Measurements from ENCODE around the gene RIC8A. TPM values are rescaled to one million over a fixed set of nuclear protein-coding genes. Genes with fewer than 3 reads are reported as not detected.
A peak's percentile ranks its signal among the peaks of the same experiment; 100 is the strongest.

RIC8A gene
- total and polyA plus RNA-seq, 2 of the 13 experiments (the other 11 are each of a cell fraction or from before 2014, with no cell fraction given) = 62.1 to 63.8 TPM

- TF ChIP-seq BCLAF1 (IDR thresholded peaks at IDR 0.05) (no peak), FOXO4 (CRISPR knock-in tag; conservative IDR thresholded peaks at IDR 0.05) (no peak), ZFP41 (CRISPR knock-in tag; IDR thresholded peaks at IDR 0.05; ENCODE audit: borderline replicate concordance) (no peak), ZNF367 (CRISPR knock-in tag; IDR thresholded peaks at IDR 0.05; ENCODE audit: borderline replicate concordance) (no peak), SRF (IDR thresholded peaks at IDR 0.05; ENCODE audit: low read depth, low read length) (no peak), DNMT3B (CRISPR knock-in tag; conservative IDR thresholded peaks at IDR 0.05) (no peak)
Measured at GRCh38 chr11:232783-233565, 25.5 kb downstream of the RIC8A start (continued).

- Histone ChIP-seq H3K9me3 (ENCODE audit: low read length) (no peaks in the 10 kb centered on the region), H3K9ac (ENCODE audit: insufficient read depth, low read depth, low read length) (peak overlapping the region; percentile 91), H3K4me3 (replicated peaks in 1 of 3; ENCODE audit: insufficient read depth in 1 of 3, low read depth in 2 of 3, low read length in 3 of 3) (peak overlapping the region; percentile 64 to 91 (median 73)), H3K27ac (ENCODE audit: extremely low read length, insufficient read depth, low read length) (peak overlapping the region; percentile 95), H3K79me2 (ENCODE audit: insufficient read depth, low read length) (peaks cover 27% of the 10 kb centered on the region), H3K4me1 (ENCODE audit: insufficient read depth, low read length) (peaks cover 34% of the 10 kb centered on the region), H3K36me3 (replicated peaks in 1 of 2; ENCODE audit: control insufficient read depth in 1 of 2, insufficient read depth in 2 of 2, low read length in 2 of 2) (peaks cover under 1 to 8% of the 10 kb centered on the region in 2 experiments; a peak in 2 of 5 replicates), H3K27me3 (ENCODE audit: control insufficient read depth in 1 of 2, insufficient read depth in 2 of 2, low read length in 2 of 2) (no peaks in the 10 kb centered on the region; a peak in 1 of 5 replicates), H3K4me2 (ENCODE audit: low read depth, low read length) (peak overlapping the region; percentile 71), H4K20me1 (ENCODE audit: insufficient read depth, low read length) (no peaks in the 10 kb centered on the region), H2AFZ (ENCODE audit: low read length) (no peak overlapping the region)
- ChIA-PET CTCF (ENCODE audit: low intra/inter-chr PET ratio, low total read pairs) (no interaction called here), POLR2A (interaction anchor here (0.8 to 3.1 kb wide), 7 partner anchors 19 to 180 kb away, joined by 3 to 20 read pairs (median 4); partner anchors contain the start of genes BET1L, RIC8A and SIGIRR)
- TF ChIP-seq ZMYM2 (CRISPR knock-in tag; IDR thresholded peaks at IDR 0.05) (0 out of 2 replicates have a peak, but pooled peaks have one; percentile 51), ZNF468 (CRISPR knock-in tag; IDR thresholded peaks at IDR 0.05) (no peak), SNAI1 (CRISPR knock-in tag; IDR thresholded peaks at IDR 0.05; ENCODE audit: borderline replicate concordance) (no peak), HNF4A (CRISPR knock-in tag; IDR thresholded peaks at IDR 0.05) (peak; percentile 32; the same call in 1 of the 2 replicates), SALL1 (CRISPR knock-in tag; IDR thresholded peaks at IDR 0.05) (0 out of 2 replicates have a peak, but pooled peaks have one; percentile 23), CEBPG (CRISPR knock-in tag; IDR thresholded peaks at IDR 0.05) (peak; percentile 25; the same call in 1 of the 2 replicates)
- BruUV-seq (replicated peaks) = TSS peak; percentile 78
- intact Hi-C loops (cut with micrococcal nuclease; ENCODE audit: unreplicated experiment) (no loop called here), in situ Hi-C loops (cut with HindIII; ENCODE audit: extremely low pct_ligation_motif_present, low pct_unique_long_range_greater_than_20kb) (no loop called here)
- no peak for ATAC-seq
- no peak for FAIRE-seq
- no peak for DNase-seq (ENCODE audit: low spot score)
- WGBS (ENCODE audit: low lambda C conversion rate) = 11% methylated on average over 8 of the region's 8 CpGs
Measured at GRCh38 chr11:235180-235579, 27.7 kb downstream of the RIC8A start.
